Measurements from ENCODE around the gene NAB2.

The NAB2 gene

GRCh38 chr12:57130941-57131340, 42.0 kb downstream of the NAB2 start:
- no peak for ATAC-seq
- no peak for TF ChIP-seq CREB5 (CRISPR knock-in tag; IDR thresholded peaks at IDR 0.05; ENCODE audit: low read depth)
- TF ChIP-seq OSR1 (CRISPR knock-in tag; IDR thresholded peaks at IDR 0.05) = no peak
- no peak for TF ChIP-seq ESRRG (CRISPR knock-in tag; IDR thresholded peaks at IDR 0.05)
- no peak for TF ChIP-seq GLIS3 (CRISPR knock-in tag; IDR thresholded peaks at IDR 0.05)
- TF ChIP-seq ARNTL (CRISPR knock-in tag; IDR thresholded peaks at IDR 0.05; ENCODE audit: borderline replicate concordance, low read depth) = no peak
- TF ChIP-seq TSHZ2 (CRISPR knock-in tag; IDR thresholded peaks at IDR 0.05) = no peak

GRCh38 chr12:57131896-57132744, 43.2 kb downstream of the NAB2 start:
- ATAC-seq = no peak
- TF ChIP-seq ZNF70 (CRISPR knock-in tag; IDR thresholded peaks at IDR 0.05) (no peak), ZFP3 (CRISPR knock-in tag; IDR thresholded peaks at IDR 0.05) (no peak), PATZ1 (CRISPR knock-in tag; IDR thresholded peaks at IDR 0.05; ENCODE audit: borderline replicate concordance) (no peak), ZC3H10 (CRISPR knock-in tag; IDR thresholded peaks at IDR 0.05) (no peak), TOX (CRISPR knock-in tag; IDR thresholded peaks at IDR 0.05; ENCODE audit: borderline replicate concordance) (no peak), TCF4 (CRISPR knock-in tag; IDR thresholded peaks at IDR 0.05; ENCODE audit: borderline replicate concordance) (no peak), ISL1 (CRISPR knock-in tag; IDR thresholded peaks at IDR 0.05) (no peak), CSDC2 (CRISPR knock-in tag; IDR thresholded peaks at IDR 0.05) (no peak), ZNF8 (CRISPR knock-in tag; IDR thresholded peaks at IDR 0.05) (no peak), RARB (CRISPR knock-in tag; IDR thresholded peaks at IDR 0.05) (no peak)

GRCh38 chr12:57133013-57133569, 44.2 kb downstream of the NAB2 start:
- TF ChIP-seq ZFP3 (CRISPR knock-in tag; IDR thresholded peaks at IDR 0.05) (no peak), ISL1 (CRISPR knock-in tag; IDR thresholded peaks at IDR 0.05) (no peak)
- peak; percentile 7; the same call in 1 of the 3 replicates for ATAC-seq

GRCh38 chr12:57133916-57134315, 45.0 kb downstream of the NAB2 start:
- ATAC-seq = no peak
- TF ChIP-seq ESRRG (CRISPR knock-in tag; IDR thresholded peaks at IDR 0.05) = no peak
- TF ChIP-seq CREB5 (CRISPR knock-in tag; IDR thresholded peaks at IDR 0.05; ENCODE audit: low read depth) = no peak
- TF ChIP-seq TOX (CRISPR knock-in tag; IDR thresholded peaks at IDR 0.05; ENCODE audit: borderline replicate concordance) = no peak
- TF ChIP-seq ZNF8 (CRISPR knock-in tag; IDR thresholded peaks at IDR 0.05) = no peak

- TF ChIP-seq TOX (CRISPR knock-in tag; IDR thresholded peaks at IDR 0.05; ENCODE audit: borderline replicate concordance) (no peak), CREB5 (CRISPR knock-in tag; IDR thresholded peaks at IDR 0.05; ENCODE audit: low read depth) (no peak), TSHZ2 (CRISPR knock-in tag; IDR thresholded peaks at IDR 0.05) (no peak), BACH2 (CRISPR knock-in tag; IDR thresholded peaks at IDR 0.05; ENCODE audit: borderline replicate concordance) (no peak), ZNF565 (CRISPR knock-in tag; conservative IDR thresholded peaks at IDR 0.05; ENCODE audit: low read depth) (no peak), OSR1 (CRISPR knock-in tag; IDR thresholded peaks at IDR 0.05) (no peak), SNAI2 (CRISPR knock-in tag; IDR thresholded peaks at IDR 0.05) (no peak), PPARA (CRISPR knock-in tag; IDR thresholded peaks at IDR 0.05; ENCODE audit: borderline replicate concordance) (no peak)
- no peak for ATAC-seq
Measured at GRCh38 chr12:57134949-57135348, 46.0 kb downstream of the NAB2 start.

All from SK-N-SH treated with all-trans-retinoic acid at 6 μM for 48 hours (cell line).